ENCODE measurements around the gene CRYGS.

The CRYGS gene

GRCh38 chr3:186530415-186530814 lies 13.8 kb downstream of the CRYGS start:
- H3K36me3 ChIP-seq (ENCODE audit: insufficient read depth, low read length), result no peaks in the 10 kb centered on the region
- H2AFZ ChIP-seq (ENCODE audit: low read length, unreplicated experiment), result no peak overlapping the region
- no peaks in the 10 kb centered on the region for H3K27me3 ChIP-seq (ENCODE audit: insufficient read depth, low read length)
- H3K4me1 ChIP-seq (ENCODE audit: control insufficient read depth, insufficient read depth, low read length, unreplicated experiment), result no peaks in the 10 kb centered on the region
- H3K27ac ChIP-seq (ENCODE audit: low read depth, low read length), result no peak overlapping the region
- no peak overlapping the region for H3K4me3 ChIP-seq (ENCODE audit: low read depth, low read length)
- H3K79me2 ChIP-seq (ENCODE audit: control insufficient read depth, insufficient read depth, low read length, unreplicated experiment), result no peaks in the 10 kb centered on the region

GRCh38 chr3:186529201-186529999 lies 14.8 kb downstream of the CRYGS start:
- no peaks in the 10 kb centered on the region for H3K36me3 ChIP-seq (ENCODE audit: insufficient read depth, low read length)
- H3K4me1 ChIP-seq (ENCODE audit: control insufficient read depth, insufficient read depth, low read length, unreplicated experiment), result no peaks in the 10 kb centered on the region
- H2AFZ ChIP-seq (ENCODE audit: low read length, unreplicated experiment), result no peak overlapping the region
- H3K27ac ChIP-seq (ENCODE audit: low read depth, low read length), result no peak overlapping the region
- H3K27me3 ChIP-seq (ENCODE audit: insufficient read depth, low read length), result peaks cover 6% of the 10 kb centered on the region; the same call in 1 of the 2 replicates
- H3K79me2 ChIP-seq (ENCODE audit: control insufficient read depth, insufficient read depth, low read length, unreplicated experiment), result no peaks in the 10 kb centered on the region
- no peak overlapping the region for H3K4me3 ChIP-seq (ENCODE audit: low read depth, low read length)

GRCh38 chr3:186526256-186526606 lies 17.9 kb downstream of the CRYGS start:
- no peak overlapping the region for H2AFZ ChIP-seq (ENCODE audit: low read length, unreplicated experiment)
- H3K36me3 ChIP-seq (ENCODE audit: insufficient read depth, low read length), result no peaks in the 10 kb centered on the region
- no peaks in the 10 kb centered on the region for H3K79me2 ChIP-seq (ENCODE audit: control insufficient read depth, insufficient read depth, low read length, unreplicated experiment)
- H3K27ac ChIP-seq (ENCODE audit: low read depth, low read length), result no peak overlapping the region
- H3K4me3 ChIP-seq (ENCODE audit: low read depth, low read length), result no peak overlapping the region
- no peaks in the 10 kb centered on the region for H3K4me1 ChIP-seq (ENCODE audit: control insufficient read depth, insufficient read depth, low read length, unreplicated experiment)
- H3K27me3 ChIP-seq (ENCODE audit: insufficient read depth, low read length), result peaks cover 12% of the 10 kb centered on the region; the same call in 1 of the 2 replicates

GRCh38 chr3:186525369-186526255 lies 18.6 kb downstream of the CRYGS start:
- H3K27ac ChIP-seq (ENCODE audit: low read depth, low read length), result no peak overlapping the region

GRCh38 chr3:186524616-186525015 lies 19.6 kb downstream of the CRYGS start:
- no peaks in the 10 kb centered on the region for H3K36me3 ChIP-seq (ENCODE audit: insufficient read depth, low read length)
- no peaks in the 10 kb centered on the region for H3K4me1 ChIP-seq (ENCODE audit: control insufficient read depth, insufficient read depth, low read length, unreplicated experiment)
- no peak overlapping the region for H2AFZ ChIP-seq (ENCODE audit: low read length, unreplicated experiment)
- H3K79me2 ChIP-seq (ENCODE audit: control insufficient read depth, insufficient read depth, low read length, unreplicated experiment), result no peaks in the 10 kb centered on the region
- H3K4me3 ChIP-seq (ENCODE audit: low read depth, low read length), result no peak overlapping the region
- H3K27ac ChIP-seq (ENCODE audit: low read depth, low read length), result no peak overlapping the region
- peaks cover 26% of the 10 kb centered on the region for H3K27me3 ChIP-seq (ENCODE audit: insufficient read depth, low read length)

More at GRCh38 chr3:186525369-186526255, 18.6 kb downstream of the CRYGS start:
- no peak overlapping the region for H3K4me3 ChIP-seq (ENCODE audit: low read depth, low read length)
- no peaks in the 10 kb centered on the region for H3K36me3 ChIP-seq (ENCODE audit: insufficient read depth, low read length)
- H3K27me3 ChIP-seq (ENCODE audit: insufficient read depth, low read length), result peaks cover 16% of the 10 kb centered on the region; the same call in 1 of the 2 replicates
- no peak overlapping the region for H2AFZ ChIP-seq (ENCODE audit: low read length, unreplicated experiment)
- no peaks in the 10 kb centered on the region for H3K4me1 ChIP-seq (ENCODE audit: control insufficient read depth, insufficient read depth, low read length, unreplicated experiment)
- no peaks in the 10 kb centered on the region for H3K79me2 ChIP-seq (ENCODE audit: control insufficient read depth, insufficient read depth, low read length, unreplicated experiment)

GRCh38 chr3:186523434-186523833 lies 20.7 kb downstream of the CRYGS start:
- Histone ChIP-seq H3K27me3 (ENCODE audit: insufficient read depth, low read length) (peaks cover 37% of the 10 kb centered on the region), H3K36me3 (ENCODE audit: insufficient read depth, low read length) (no peaks in the 10 kb centered on the region), H3K79me2 (ENCODE audit: control insufficient read depth, insufficient read depth, low read length, unreplicated experiment) (no peaks in the 10 kb centered on the region), H3K4me3 (ENCODE audit: low read depth, low read length) (no peak overlapping the region), H3K4me1 (ENCODE audit: control insufficient read depth, insufficient read depth, low read length, unreplicated experiment) (no peaks in the 10 kb centered on the region), H3K27ac (ENCODE audit: low read depth, low read length) (no peak overlapping the region), H2AFZ (ENCODE audit: low read length, unreplicated experiment) (no peak overlapping the region)

GRCh38 chr3:186523022-186523421 lies 21.2 kb downstream of the CRYGS start:
- Histone ChIP-seq H3K79me2 (ENCODE audit: control insufficient read depth, insufficient read depth, low read length, unreplicated experiment) (no peaks in the 10 kb centered on the region), H3K27ac (ENCODE audit: low read depth, low read length) (no peak overlapping the region), H3K36me3 (ENCODE audit: insufficient read depth, low read length) (no peaks in the 10 kb centered on the region), H3K4me3 (ENCODE audit: low read depth, low read length) (no peak overlapping the region), H3K4me1 (ENCODE audit: control insufficient read depth, insufficient read depth, low read length, unreplicated experiment) (no peaks in the 10 kb centered on the region), H2AFZ (ENCODE audit: low read length, unreplicated experiment) (no peak overlapping the region), H3K27me3 (ENCODE audit: insufficient read depth, low read length) (peaks cover 41% of the 10 kb centered on the region)

GRCh38 chr3:186520957-186521842 lies 23.0 kb downstream of the CRYGS start:
- Histone ChIP-seq H3K4me1 (ENCODE audit: control insufficient read depth, insufficient read depth, low read length, unreplicated experiment) (no peaks in the 10 kb centered on the region), H3K27me3 (ENCODE audit: insufficient read depth, low read length) (peaks cover 57% of the 10 kb centered on the region), H3K79me2 (ENCODE audit: control insufficient read depth, insufficient read depth, low read length, unreplicated experiment) (no peaks in the 10 kb centered on the region), H3K27ac (ENCODE audit: low read depth, low read length) (no peak overlapping the region), H2AFZ (ENCODE audit: low read length, unreplicated experiment) (no peak overlapping the region), H3K36me3 (ENCODE audit: insufficient read depth, low read length) (no peaks in the 10 kb centered on the region), H3K4me3 (ENCODE audit: low read depth, low read length) (no peak overlapping the region)

- no peak overlapping the region for H3K4me3 ChIP-seq (ENCODE audit: low read depth, low read length)
- no peak overlapping the region for H2AFZ ChIP-seq (ENCODE audit: low read length, unreplicated experiment)
- peaks cover 64% of the 10 kb centered on the region for H3K27me3 ChIP-seq (ENCODE audit: insufficient read depth, low read length)
- H3K36me3 ChIP-seq (ENCODE audit: insufficient read depth, low read length), result no peaks in the 10 kb centered on the region
- no peaks in the 10 kb centered on the region for H3K79me2 ChIP-seq (ENCODE audit: control insufficient read depth, insufficient read depth, low read length, unreplicated experiment)
- no peak overlapping the region for H3K27ac ChIP-seq (ENCODE audit: low read depth, low read length)
- H3K4me1 ChIP-seq (ENCODE audit: control insufficient read depth, insufficient read depth, low read length, unreplicated experiment), result no peaks in the 10 kb centered on the region
Measured at GRCh38 chr3:186520431-186520830, 23.7 kb downstream of the CRYGS start.

GRCh38 chr3:186519021-186519658 lies 25.0 kb downstream of the CRYGS start:
- no peak overlapping the region for H3K4me3 ChIP-seq (ENCODE audit: low read depth, low read length)
- H3K36me3 ChIP-seq (ENCODE audit: insufficient read depth, low read length), result no peaks in the 10 kb centered on the region
- no peaks in the 10 kb centered on the region for H3K4me1 ChIP-seq (ENCODE audit: control insufficient read depth, insufficient read depth, low read length, unreplicated experiment)
- no peak overlapping the region for H3K27ac ChIP-seq (ENCODE audit: low read depth, low read length)
- H3K79me2 ChIP-seq (ENCODE audit: control insufficient read depth, insufficient read depth, low read length, unreplicated experiment), result no peaks in the 10 kb centered on the region
- no peak overlapping the region for H2AFZ ChIP-seq (ENCODE audit: low read length, unreplicated experiment)
- H3K27me3 ChIP-seq (ENCODE audit: insufficient read depth, low read length), result peaks cover 72% of the 10 kb centered on the region

Measured in ACC112 (cell line).